HepG2 (cell line): Measurements from ENCODE around the gene TRIM42. TPM values are rescaled to one million over a fixed set of nuclear protein-coding genes. Genes with fewer than 3 reads are reported as not detected.

ENCODE experiments used
- BHLHE40 ChIP-seq: IDR thresholded peaks from 2 replicates; pipeline ENCODE4 v1.6.1; 2011; ENCODE audit warnings: low read length, improper control_type of control experiment
- BRF2 ChIP-seq: sonication (generic); formaldehyde crosslinking; IDR thresholded peaks from 2 replicates; pipeline ENCODE4 v1.8.1; 2022; ENCODE audit warnings: mild to moderate bottlenecking, missing genetic modification reagents
- CERS6 ChIP-seq: sonication (generic); formaldehyde crosslinking; IDR thresholded peaks from 2 replicates; pipeline ENCODE4 v1.5.0; 2020; ENCODE audit warnings: missing genetic modification reagents
- CHD2 ChIP-seq: IDR thresholded peaks from 2 replicates; pipeline ENCODE4 v1.6.1; 2011; ENCODE audit warnings: low read depth, low read length, improper control_type of control experiment
- ETV6 ChIP-seq: sonication (generic); formaldehyde crosslinking; conservative IDR thresholded peaks from 2 replicates; pipeline ENCODE4 v1.4.0; 2020; ENCODE audit warnings: missing genetic modification reagents
- HNRNPH1 ChIP-seq: fragments of 200-400 bp; formaldehyde crosslinking; optimal IDR thresholded peaks from 2 replicates; pipeline ENCODE3; 2017; ENCODE audit warnings: mild to moderate bottlenecking, low read depth, low read length
- KDM2A ChIP-seq: sonication (generic); formaldehyde crosslinking; IDR thresholded peaks from 2 replicates; pipeline ENCODE4 v1.4.0; 2020; ENCODE audit warnings: low read depth, missing genetic modification reagents, borderline replicate concordance
- PPARG ChIP-seq: conservative IDR thresholded peaks from 2 replicates; pipeline ENCODE4 v1.6.1; 2016; ENCODE audit warnings: missing biosample characterization, missing genetic modification reagents
- SOX6 ChIP-seq, 2 experiments: fragments of 450-650 bp in 1 of 2; sonication (generic) in 1 of 2; formaldehyde crosslinking in 1 of 2; IDR thresholded peaks; 2 replicates each; pipeline versions ENCODE4 v1.4.0 to v1.6.1; 2017 to 2020; ENCODE audit warnings: antibody characterized with exemption in 1 of 2, mild to moderate bottlenecking in 1 of 2, missing genetic modification reagents in 1 of 2
- STAG1 ChIP-seq: sonication (generic); formaldehyde crosslinking; IDR thresholded peaks from 2 replicates; pipeline ENCODE4 v1.4.0; 2020; ENCODE audit warnings: missing genetic modification reagents
- TARDBP ChIP-seq: sonication (generic); formaldehyde crosslinking; IDR thresholded peaks from 2 replicates; pipeline ENCODE4 v1.8.0; 2022; ENCODE audit warnings: mild to moderate bottlenecking, missing genetic modification reagents
- TGIF2 ChIP-seq: IDR thresholded peaks from 2 replicates; pipeline ENCODE4 v1.6.1; 2016; ENCODE audit warnings: control low read depth, missing compliant biosample characterization
- TMF1 ChIP-seq: sonication (generic); formaldehyde crosslinking; IDR thresholded peaks from 2 replicates; pipeline ENCODE4 v1.8.1; 2022; ENCODE audit warnings: low read depth, missing genetic modification reagents
- ZMYM4 ChIP-seq: sonication (generic); formaldehyde crosslinking; IDR thresholded peaks from 2 replicates; pipeline ENCODE4 v1.8.1; 2023; ENCODE audit warnings: mild to moderate bottlenecking, missing genetic modification reagents
- ZNF17 ChIP-seq: sonication (generic); formaldehyde crosslinking; IDR thresholded peaks from 2 replicates; pipeline ENCODE4 v1.5.0; 2020; ENCODE audit warnings: mild to moderate bottlenecking, missing genetic modification reagents
- ZNF546 ChIP-seq: sonication (generic); formaldehyde crosslinking; conservative IDR thresholded peaks from 2 replicates; pipeline ENCODE4 v1.8.1; 2023; ENCODE audit warnings: mild to moderate bottlenecking, missing genetic modification reagents
- ZNF639 ChIP-seq: conservative IDR thresholded peaks from 2 replicates; pipeline ENCODE4 v1.6.1; 2018; ENCODE audit warnings: missing genetic modification reagents
- ZNF720 ChIP-seq: sonication (generic); formaldehyde crosslinking; IDR thresholded peaks from 2 replicates; pipeline ENCODE4 v1.4.0; 2020; ENCODE audit warnings: missing genetic modification reagents
- polyA plus RNA-seq, 8 experiments: library from polyadenylated mRNA; depleted of rRNA in 3 of 8; stranded (reverse) in 7 of 8; unstranded in 1 of 8; fragments of >200 nt; fragmentation: Illumina TruSeq in 4 of 8; extraction: Trizol in 4 of 8; gene quantifications; 2 replicates each; pipeline versions ENCODE4 v1.2.1 to v1.2.3, GENCODE V29; 2011 to 2016; ENCODE audit warnings: low read depth in 4 of 8, missing spikeins in 1 of 8, mixed read lengths in 1 of 8; ENCODE audit not compliant: insufficient read depth in 1 of 8
- total RNA-seq, 5 experiments: library from RNA; depleted of rRNA; stranded (reverse); fragments of >200 nt; fragmentation: Illumina TruSeq; extraction: Trizol; gene quantifications; 2 replicates each; pipeline ENCODE4 v1.2.3, GENCODE V29; 2016; ENCODE audit warnings: low read depth in 1 of 5
- TF ChIP-seq, protein P1 (sequence below): sonication (generic); formaldehyde crosslinking; IDR thresholded peaks from 2 replicates; pipeline ENCODE4 v1.4.0; 2020; ENCODE audit warnings: mild to moderate bottlenecking, missing genetic modification reagents

TRIM42 gene
- total and polyA plus RNA-seq, 2 of the 13 experiments (the other 11 are each of a cell fraction or from before 2014, with no cell fraction given), result not detected

DNA sequence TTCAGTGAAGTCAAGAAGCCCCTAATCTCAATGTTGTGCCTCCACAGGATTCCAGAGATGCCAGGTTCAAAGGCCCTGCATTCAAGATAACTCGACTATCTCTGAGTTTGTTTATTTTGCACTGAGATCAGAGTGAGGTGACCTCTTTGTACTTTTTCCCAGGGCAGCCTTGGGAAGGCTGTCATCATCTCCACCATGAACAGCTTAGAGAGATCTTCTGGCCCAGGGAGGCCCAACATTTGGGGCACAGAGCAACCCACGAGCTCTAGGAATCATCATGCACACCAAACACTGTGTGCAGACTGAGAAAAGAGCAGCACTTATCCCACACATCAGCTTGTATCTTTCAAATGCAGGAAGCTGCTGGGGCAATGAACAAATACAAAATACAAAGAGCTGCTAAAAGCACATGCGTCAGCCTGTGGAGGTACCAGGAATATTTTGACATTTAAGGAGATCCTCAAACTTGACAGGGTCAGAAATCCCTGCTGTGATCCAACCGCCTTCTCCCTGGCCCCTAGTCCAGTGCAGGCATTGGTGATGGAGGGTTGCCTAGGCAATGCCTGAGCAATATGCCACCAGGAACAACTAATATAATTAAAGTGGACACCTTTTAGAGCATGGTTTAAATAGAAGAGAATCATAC is 33.6 kb downstream of the TRIM42 start (continued):
- TF ChIP-seq CERS6 (CRISPR knock-in tag) (no peak), CHD2 (no peak), BHLHE40 (no peak), KDM2A (0 out of 2 replicates have a peak, but pooled peaks have one; percentile 31), ZNF17 (CRISPR knock-in tag) (no peak), ZNF720 (CRISPR knock-in tag) (no peak), ETV6 (CRISPR knock-in tag) (peak; percentile 29; the same call in 1 of the 2 replicates), SOX6 (IDR thresholded peaks at IDR 0.05) (no peak), SOX6 (CRISPR knock-in tag; IDR thresholded peaks at IDR 0.05) (peak; percentile 86), STAG1 (CRISPR knock-in tag) (0 out of 2 replicates have a peak, but pooled peaks have one; percentile 7), TMF1 (0 out of 2 replicates have a peak, but pooled peaks have one; percentile 18), TARDBP (CRISPR knock-in tag) (peak; percentile 31; the same call in 1 of the 2 replicates), PPARG (CRISPR knock-in tag) (peak; percentile 74), BRF2 (CRISPR knock-in tag) (no peak), ZNF546 (CRISPR knock-in tag) (no peak), ZNF639 (no peak), ZMYM4 (peak; percentile 87; the same call in 1 of the 2 replicates), TGIF2 (CRISPR knock-in tag) (no peak), HNRNPH1 (no peak)
- TF ChIP-seq, protein P1, sequence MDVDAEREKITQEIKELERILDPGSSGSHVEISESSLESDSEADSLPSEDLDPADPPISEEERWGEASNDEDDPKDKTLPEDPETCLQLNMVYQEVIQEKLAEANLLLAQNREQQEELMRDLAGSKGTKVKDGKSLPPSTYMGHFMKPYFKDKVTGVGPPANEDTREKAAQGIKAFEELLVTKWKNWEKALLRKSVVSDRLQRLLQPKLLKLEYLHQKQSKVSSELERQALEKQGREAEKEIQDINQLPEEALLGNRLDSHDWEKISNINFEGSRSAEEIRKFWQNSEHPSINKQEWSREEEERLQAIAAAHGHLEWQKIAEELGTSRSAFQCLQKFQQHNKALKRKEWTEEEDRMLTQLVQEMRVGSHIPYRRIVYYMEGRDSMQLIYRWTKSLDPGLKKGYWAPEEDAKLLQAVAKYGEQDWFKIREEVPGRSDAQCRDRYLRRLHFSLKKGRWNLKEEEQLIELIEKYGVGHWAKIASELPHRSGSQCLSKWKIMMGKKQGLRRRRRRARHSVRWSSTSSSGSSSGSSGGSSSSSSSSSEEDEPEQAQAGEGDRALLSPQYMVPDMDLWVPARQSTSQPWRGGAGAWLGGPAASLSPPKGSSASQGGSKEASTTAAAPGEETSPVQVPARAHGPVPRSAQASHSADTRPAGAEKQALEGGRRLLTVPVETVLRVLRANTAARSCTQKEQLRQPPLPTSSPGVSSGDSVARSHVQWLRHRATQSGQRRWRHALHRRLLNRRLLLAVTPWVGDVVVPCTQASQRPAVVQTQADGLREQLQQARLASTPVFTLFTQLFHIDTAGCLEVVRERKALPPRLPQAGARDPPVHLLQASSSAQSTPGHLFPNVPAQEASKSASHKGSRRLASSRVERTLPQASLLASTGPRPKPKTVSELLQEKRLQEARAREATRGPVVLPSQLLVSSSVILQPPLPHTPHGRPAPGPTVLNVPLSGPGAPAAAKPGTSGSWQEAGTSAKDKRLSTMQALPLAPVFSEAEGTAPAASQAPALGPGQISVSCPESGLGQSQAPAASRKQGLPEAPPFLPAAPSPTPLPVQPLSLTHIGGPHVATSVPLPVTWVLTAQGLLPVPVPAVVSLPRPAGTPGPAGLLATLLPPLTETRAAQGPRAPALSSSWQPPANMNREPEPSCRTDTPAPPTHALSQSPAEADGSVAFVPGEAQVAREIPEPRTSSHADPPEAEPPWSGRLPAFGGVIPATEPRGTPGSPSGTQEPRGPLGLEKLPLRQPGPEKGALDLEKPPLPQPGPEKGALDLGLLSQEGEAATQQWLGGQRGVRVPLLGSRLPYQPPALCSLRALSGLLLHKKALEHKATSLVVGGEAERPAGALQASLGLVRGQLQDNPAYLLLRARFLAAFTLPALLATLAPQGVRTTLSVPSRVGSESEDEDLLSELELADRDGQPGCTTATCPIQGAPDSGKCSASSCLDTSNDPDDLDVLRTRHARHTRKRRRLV, result no peak
